Prostate gland (tissue), 2 donors: ENCODE measurements around the gene GIT2.

Source experiments
- POLR2A ChIP-seq: fragments of 450-650 bp; IDR thresholded peaks from one replicate; pipeline ENCODE4 v1.6.1; 2016; ENCODE audit warnings: antibody characterized with exemption, mild to moderate bottlenecking
- POLR2AphosphoS5 ChIP-seq: sonication (generic); formaldehyde crosslinking; IDR thresholded peaks from one replicate; pipeline ENCODE4 v1.6.1; 2017; ENCODE audit warnings: antibody characterized with exemption
- TF ChIP-seq, protein P1 (sequence below), 4 experiments: fragments of 200-600 bp in 2 of 4; fragments of 450-650 bp in 2 of 4; sonication (generic) in 2 of 4; IDR thresholded peaks; 1 replicate in 3 of 4; 2 replicates in 1 of 4; pipeline ENCODE4 v1.5.1; 2016 to 2019; ENCODE audit warnings: antibody characterized with exemption in 4 of 4, mild to moderate bottlenecking in 2 of 4, moderate library complexity in 2 of 4

- TF ChIP-seq POLR2AphosphoS5 (no peak), POLR2A (no peak)
- TF ChIP-seq, protein P1, sequence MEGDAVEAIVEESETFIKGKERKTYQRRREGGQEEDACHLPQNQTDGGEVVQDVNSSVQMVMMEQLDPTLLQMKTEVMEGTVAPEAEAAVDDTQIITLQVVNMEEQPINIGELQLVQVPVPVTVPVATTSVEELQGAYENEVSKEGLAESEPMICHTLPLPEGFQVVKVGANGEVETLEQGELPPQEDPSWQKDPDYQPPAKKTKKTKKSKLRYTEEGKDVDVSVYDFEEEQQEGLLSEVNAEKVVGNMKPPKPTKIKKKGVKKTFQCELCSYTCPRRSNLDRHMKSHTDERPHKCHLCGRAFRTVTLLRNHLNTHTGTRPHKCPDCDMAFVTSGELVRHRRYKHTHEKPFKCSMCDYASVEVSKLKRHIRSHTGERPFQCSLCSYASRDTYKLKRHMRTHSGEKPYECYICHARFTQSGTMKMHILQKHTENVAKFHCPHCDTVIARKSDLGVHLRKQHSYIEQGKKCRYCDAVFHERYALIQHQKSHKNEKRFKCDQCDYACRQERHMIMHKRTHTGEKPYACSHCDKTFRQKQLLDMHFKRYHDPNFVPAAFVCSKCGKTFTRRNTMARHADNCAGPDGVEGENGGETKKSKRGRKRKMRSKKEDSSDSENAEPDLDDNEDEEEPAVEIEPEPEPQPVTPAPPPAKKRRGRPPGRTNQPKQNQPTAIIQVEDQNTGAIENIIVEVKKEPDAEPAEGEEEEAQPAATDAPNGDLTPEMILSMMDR (IDR thresholded peaks at IDR 0.05): no peak
These were observed 3.9 kb upstream of the GIT2 start for GRCh38 chr12:109999983-110000505.
